GM19468 (cell line): ENCODE measurements around the gene RPUSD4.

Experiments
- ATAC-seq: cut with Tn5 transposase; IDR thresholded peaks from one replicate; pipeline ENCODE4 v1.9.1; 2021; ENCODE audit warnings: mild to moderate bottlenecking, moderate library complexity, moderate number of reproducible peaks; ENCODE audit not compliant: unreplicated experiment; ENCODE audit errors: extremely low read depth

The RPUSD4 gene

DNA sequence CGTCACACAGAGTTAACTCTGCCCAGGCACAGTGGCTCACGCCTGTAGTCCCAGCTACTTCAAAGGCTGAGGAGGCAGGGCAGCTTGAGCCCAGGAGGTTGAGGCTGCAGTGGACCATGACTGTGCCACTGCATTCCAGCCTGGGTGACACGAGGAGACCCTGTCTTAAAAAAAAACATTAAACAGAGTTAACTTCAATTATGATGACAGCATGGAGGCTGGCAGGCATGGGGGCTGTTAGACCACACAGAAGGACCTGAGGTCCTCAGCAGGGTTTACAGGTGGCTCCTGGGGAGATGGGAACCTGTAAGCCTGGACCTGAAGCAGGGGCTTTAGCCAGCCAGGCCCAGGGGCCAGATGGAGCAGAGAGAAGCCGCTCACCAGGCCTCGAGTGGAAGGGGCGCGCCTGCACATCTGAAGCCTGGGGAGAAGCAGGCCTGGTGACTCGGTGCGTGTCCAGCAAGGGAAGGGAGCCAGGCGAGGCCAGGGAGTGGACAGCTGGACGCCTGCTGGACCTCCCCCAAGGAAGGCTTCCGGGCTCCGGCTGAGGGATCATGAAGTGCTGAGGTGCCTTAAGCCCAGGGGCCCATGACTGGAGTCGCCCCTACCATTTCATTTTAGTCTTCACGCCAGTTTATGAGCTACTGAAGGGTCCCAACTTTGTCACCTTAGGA, 25.3 kb downstream of the RPUSD4 start:
- ATAC-seq = no peak

DNA sequence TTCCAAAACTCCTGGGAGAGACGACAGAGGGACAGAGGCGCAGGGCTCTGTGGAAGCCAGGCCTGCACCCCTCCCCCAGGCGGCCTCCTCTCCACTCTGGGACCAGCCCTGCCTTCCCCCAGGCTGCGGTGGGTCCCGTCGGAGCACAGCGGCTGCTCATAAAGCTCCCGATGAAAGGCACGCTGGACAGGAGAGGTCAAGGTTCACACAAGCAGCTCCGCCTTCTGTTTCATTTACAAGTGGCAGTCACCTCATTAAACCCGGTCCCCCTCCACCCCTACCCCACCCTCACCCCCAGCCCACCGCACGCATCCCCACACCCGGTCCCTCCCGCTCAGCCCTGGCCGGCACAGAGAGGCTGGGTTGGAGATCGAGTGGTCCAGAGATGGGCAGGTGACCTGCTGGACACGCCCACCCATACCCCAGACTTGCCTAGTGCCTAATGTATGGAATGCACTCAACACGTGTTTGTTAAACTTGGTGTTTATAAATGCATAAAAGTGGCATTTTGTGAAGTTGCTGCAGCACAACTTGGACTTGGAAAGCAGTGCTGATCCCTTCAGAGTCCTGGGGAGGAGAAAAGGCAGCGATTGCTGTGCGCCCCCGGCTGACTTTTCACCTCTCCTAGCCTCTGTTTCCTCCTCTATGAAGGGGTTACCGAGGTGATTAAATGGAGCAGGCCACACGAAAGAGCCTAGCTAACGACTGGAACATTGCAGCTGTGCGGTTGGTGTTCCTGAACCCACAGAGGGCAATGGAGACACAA, 26.0 kb downstream of the RPUSD4 start:
- no peak for ATAC-seq

DNA sequence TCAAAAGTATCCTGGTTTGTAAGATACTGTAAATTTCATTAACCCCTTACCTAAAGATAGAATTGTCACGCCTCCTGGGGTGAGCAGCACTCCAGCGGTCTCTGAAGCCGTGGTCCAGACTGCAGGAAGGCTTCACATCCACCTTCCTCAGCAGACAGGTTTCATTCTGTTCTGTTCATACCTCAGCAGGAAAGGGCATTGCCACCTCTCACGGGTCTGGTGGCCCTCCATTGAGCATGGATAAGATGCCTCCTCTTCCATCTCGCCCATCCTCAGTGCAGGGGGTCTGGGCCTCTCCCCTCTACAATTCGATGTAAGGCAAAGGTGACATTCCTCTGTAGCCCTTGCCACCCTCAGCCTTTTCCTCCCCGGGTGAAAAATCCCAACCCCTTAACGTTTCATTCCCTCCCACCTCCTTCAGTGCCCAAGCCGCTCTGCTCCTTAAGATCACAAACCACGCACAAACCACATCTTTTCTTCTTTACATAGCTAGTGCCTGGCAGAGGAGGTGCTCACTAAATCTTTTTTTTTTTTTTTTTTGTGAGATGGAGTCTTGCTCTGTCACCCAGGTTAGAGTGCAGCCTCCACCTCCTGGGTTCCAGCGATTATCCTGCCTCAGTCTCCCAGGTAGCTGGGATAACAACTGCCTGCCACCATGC, 28.5 kb downstream of the RPUSD4 start:
- ATAC-seq = no peak

DNA sequence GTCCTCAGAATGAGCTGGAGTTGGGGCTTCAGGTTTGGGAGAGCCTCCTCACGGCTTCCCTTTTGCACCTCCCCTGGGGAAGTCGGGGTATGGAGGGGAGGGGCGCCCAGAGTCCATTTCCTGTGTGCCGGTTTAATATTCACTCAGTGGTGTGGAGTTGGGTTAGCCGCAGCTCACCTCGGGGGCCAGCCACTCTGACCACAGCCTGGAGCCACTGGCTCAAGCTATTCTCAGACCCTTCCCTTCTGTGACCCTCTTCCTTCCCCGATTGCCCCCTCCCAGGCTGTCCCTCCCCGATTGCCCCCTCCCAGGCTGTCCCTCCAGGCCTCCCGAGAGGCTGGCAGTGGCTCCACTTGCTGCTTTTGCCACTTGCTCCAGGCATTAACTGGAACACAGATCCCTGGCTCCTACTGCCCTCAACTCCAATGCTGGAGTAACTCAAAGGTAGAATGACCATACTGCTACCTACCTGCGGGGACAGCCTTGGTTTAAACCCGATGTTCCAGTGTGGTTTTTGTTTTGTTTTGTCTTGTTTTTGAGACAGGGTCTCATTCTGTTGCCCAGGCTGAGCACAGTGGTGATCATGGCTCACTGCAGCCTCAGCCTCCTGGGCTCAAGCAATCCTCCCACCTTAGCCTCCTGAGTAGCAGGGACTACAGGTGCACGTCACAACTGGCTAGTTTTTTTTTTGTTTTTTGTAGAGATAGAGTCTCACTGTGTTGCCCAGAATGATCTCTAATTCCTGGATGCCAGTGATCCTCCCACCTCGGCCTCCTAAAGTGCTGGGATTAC, 29.3 kb downstream of the RPUSD4 start:
- ATAC-seq = no peak

- ATAC-seq = no peak
Measured at GRCh38 chr11:126176853-126177470, 34.5 kb downstream of the RPUSD4 start.

DNA sequence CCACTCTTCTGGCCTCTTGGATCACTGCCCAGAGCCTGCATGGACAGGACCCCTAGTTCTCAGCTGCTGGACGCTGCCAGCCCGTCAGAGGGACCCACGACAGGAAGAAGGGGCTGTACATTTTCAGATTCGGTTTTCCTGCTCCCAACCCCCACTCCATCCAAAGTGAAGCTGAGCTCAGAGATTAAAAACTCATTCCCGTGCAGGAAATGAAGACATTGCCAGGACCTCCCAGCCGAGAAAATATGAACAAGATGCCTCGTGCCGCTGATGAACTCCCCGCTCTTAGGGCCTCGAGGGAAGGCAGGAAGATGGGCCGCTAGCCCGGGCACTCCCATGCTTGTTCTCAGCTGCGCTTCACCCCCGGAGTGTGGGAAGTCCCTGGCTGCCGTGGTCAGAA, 36.1 kb downstream of the RPUSD4 start:
- ATAC-seq = no peak

DNA sequence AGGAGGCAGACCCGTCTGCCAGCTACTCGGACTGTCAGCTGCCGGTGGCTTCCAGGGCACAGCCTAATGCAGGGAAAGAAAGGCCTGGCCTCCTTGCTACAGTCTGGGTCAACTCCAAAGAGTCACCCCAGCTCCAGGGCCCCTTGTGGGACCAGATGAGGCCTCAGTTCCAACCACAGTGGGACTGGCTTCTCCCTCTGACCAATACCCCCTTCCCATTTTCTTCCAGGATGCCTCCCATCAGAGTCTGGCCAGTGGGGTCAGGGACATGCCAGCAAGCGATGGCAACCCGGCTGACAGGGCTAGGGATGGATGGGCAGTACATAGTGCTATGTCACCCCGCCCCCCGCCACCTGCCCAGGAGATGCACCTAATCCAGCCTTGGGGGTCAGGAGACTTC, 36.6 kb downstream of the RPUSD4 start:
- no peak for ATAC-seq

DNA sequence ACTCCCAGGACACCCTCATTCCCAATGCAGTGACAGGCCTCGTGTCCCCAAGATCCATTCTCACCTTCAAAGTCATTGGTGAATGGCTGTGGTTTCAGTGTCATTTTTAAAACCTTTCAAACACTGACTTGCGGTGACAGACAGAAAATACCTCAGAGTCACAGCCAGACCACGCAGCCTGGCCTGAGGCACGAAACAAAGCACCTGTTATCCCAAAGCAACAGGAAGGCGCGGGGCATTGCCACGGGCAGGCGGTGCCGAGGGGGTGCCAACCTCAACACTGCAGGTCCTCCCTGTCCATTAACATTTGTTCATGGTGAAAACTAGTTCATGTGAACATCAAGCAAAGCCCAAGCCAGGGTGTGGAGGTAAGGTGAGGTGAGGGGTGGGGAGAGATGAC, 38.2 kb downstream of the RPUSD4 start:
- ATAC-seq = no peak

GRCh38 chr11:126172596-126173038, 38.8 kb downstream of the RPUSD4 start:
- ATAC-seq = no peak

DNA sequence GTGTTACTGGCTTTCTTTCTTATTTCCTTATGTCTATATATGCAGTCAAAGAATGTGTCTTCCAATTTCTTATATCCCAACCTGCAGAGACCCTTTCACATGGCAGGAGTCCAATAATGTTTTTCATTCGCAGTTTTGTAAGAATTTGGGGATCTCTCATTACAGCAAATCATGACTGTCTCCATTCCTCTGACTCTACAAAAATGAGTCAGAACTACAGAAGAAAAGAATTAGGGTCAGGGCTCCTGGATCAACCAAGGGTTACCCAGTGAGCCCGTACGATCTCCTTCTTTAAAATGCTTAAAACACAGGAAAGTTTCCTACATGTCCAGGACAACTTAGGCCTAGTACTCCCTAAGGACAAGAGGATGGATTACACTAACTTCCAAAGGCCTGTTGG, 42.2 kb downstream of the RPUSD4 start:
- ATAC-seq = no peak

DNA sequence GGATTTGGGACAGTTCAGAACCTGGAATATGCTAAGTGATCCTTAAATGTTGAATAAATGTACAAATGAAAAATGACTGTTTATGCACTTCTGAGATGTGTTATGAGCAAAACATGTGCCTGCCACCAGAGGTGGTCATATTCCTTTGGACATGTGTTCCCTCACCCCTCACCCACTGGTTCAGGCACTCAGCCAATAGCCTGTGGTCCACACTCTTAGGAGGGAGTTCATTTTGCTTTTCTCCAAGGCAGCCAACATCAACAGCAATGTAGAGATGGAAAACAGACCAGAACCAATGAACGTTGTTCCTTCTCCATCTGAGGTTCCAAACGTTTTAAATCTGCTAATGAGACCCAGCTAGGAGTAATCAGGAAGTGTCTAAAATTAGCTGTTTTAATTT, 44.0 kb downstream of the RPUSD4 start:
- no peak for ATAC-seq

DNA sequence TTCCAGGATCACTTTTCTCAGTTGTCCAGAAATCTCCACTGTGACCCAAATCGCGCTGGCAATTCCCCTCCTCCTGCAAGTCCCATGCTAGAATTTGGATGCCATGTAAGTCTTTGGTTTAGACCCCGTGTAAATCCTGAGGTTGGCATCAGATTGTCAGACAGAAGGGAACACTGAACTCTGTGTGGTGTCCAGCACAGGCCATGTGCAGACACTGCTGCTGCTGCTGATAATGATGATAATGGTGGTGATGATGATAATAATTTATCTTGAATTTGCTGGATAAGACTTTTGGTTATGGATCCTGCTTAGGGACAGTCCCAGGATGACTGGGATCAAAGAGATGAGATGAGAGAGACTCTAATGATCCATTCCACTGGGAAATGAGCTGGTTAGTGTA, 45.0 kb downstream of the RPUSD4 start:
- no peak for ATAC-seq

GRCh38 chr11:126165757-126166156, 45.7 kb downstream of the RPUSD4 start:
- no peak for ATAC-seq

GRCh38 chr11:126165311-126165720, 46.1 kb downstream of the RPUSD4 start:
- no peak for ATAC-seq

DNA sequence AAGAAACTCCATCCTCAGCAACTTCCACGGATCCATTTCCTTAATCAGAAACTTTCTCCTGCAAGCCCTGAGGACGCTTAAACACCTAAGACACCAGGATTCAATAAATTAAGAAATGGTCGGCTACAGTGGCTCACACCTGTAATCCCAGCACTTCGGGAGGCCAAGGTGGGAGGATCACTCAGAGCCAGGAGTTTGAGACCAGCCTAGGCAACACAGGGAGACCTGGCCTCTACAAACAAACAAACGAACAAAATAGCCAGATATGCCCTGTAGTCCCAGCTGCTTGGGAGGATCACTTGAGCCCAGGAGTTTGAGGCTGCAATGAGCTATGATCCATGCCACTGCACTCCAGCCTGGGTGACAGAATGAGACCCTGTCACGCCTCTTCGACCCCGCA, 46.7 kb downstream of the RPUSD4 start:
- ATAC-seq = no peak

DNA sequence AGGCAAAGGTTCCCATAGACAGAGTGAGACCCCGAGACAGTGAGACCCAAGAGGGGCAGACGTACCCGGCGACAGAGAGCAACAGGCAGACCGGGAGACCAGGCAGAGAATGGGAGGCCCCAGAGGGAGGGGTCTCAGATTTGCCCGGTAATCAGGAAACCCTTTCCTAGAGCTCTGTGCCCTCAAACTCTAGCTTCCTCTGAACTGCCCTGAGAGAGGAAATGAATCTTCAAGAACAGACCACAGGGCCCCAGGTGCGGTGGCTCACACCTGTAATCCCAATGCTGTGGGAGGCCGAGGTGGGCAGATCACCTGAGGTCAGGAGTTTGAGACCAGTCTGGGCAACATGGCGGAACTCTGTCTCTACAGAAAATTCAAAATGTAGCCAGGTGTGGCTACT, 47.7 kb downstream of the RPUSD4 start:
- no peak for ATAC-seq

GRCh38 chr11:126163074-126163700, 48.3 kb downstream of the RPUSD4 start:
- ATAC-seq = no peak

- ATAC-seq = no peak
Measured at GRCh38 chr11:126162306-126163030, 49.0 kb downstream of the RPUSD4 start.

- no peak for ATAC-seq
Measured at GRCh38 chr11:126161023-126161391, 50.4 kb downstream of the RPUSD4 start.
